ENCODE measurements around the gene MYCL.

MYCL gene

GRCh38 chr1:39928809-39929587, 27.3 kb upstream of the MYCL start:
- no peak for TF ChIP-seq ZFP3 (CRISPR knock-in tag; IDR thresholded peaks at IDR 0.05)
- no peak for TF ChIP-seq PPARA (CRISPR knock-in tag; IDR thresholded peaks at IDR 0.05; ENCODE audit: borderline replicate concordance)
- TF ChIP-seq TCF4 (CRISPR knock-in tag; IDR thresholded peaks at IDR 0.05; ENCODE audit: borderline replicate concordance) = no peak
- no peak for TF ChIP-seq ZNF565 (CRISPR knock-in tag; conservative IDR thresholded peaks at IDR 0.05; ENCODE audit: low read depth)
- no peak for TF ChIP-seq CSDC2 (CRISPR knock-in tag; IDR thresholded peaks at IDR 0.05)
- TF ChIP-seq CREB5 (CRISPR knock-in tag; IDR thresholded peaks at IDR 0.05; ENCODE audit: low read depth) = no peak
- TF ChIP-seq ARNTL (CRISPR knock-in tag; IDR thresholded peaks at IDR 0.05; ENCODE audit: borderline replicate concordance, low read depth) = no peak
- no peak for TF ChIP-seq ZNF70 (CRISPR knock-in tag; IDR thresholded peaks at IDR 0.05)
- TF ChIP-seq PATZ1 (CRISPR knock-in tag; IDR thresholded peaks at IDR 0.05; ENCODE audit: borderline replicate concordance) = no peak
- TF ChIP-seq TOX (CRISPR knock-in tag; IDR thresholded peaks at IDR 0.05; ENCODE audit: borderline replicate concordance) = no peak
- TF ChIP-seq ESRRG (CRISPR knock-in tag; IDR thresholded peaks at IDR 0.05) = no peak
- TF ChIP-seq, protein P1, sequence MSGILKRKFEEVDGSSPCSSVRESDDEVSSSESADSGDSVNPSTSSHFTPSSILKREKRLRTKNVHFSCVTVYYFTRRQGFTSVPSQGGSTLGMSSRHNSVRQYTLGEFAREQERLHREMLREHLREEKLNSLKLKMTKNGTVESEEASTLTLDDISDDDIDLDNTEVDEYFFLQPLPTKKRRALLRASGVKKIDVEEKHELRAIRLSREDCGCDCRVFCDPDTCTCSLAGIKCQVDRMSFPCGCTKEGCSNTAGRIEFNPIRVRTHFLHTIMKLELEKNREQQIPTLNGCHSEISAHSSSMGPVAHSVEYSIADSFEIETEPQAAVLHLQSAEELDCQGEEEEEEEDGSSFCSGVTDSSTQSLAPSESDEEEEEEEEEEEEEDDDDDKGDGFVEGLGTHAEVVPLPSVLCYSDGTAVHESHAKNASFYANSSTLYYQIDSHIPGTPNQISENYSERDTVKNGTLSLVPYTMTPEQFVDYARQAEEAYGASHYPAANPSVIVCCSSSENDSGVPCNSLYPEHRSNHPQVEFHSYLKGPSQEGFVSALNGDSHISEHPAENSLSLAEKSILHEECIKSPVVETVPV (CRISPR knock-in tag; IDR thresholded peaks at IDR 0.05) = no peak
- TF ChIP-seq GLIS3 (CRISPR knock-in tag; IDR thresholded peaks at IDR 0.05) = no peak
- no peak for TF ChIP-seq OSR1 (CRISPR knock-in tag; IDR thresholded peaks at IDR 0.05)
- no peak for TF ChIP-seq ZFP30 (CRISPR knock-in tag; IDR thresholded peaks at IDR 0.05)
- no peak for TF ChIP-seq RARB (CRISPR knock-in tag; IDR thresholded peaks at IDR 0.05)
- TF ChIP-seq SNAI2 (CRISPR knock-in tag; IDR thresholded peaks at IDR 0.05) = no peak
- TF ChIP-seq ZC3H10 (CRISPR knock-in tag; IDR thresholded peaks at IDR 0.05) = no peak
- TF ChIP-seq TSHZ2 (CRISPR knock-in tag; IDR thresholded peaks at IDR 0.05) = no peak
- no peak for TF ChIP-seq BACH2 (CRISPR knock-in tag; IDR thresholded peaks at IDR 0.05; ENCODE audit: borderline replicate concordance)

GRCh38 chr1:39927538-39927937, 25.8 kb upstream of the MYCL start:
- no peak for ATAC-seq

More at GRCh38 chr1:39928809-39929587, 27.3 kb upstream of the MYCL start:
- no peak for ATAC-seq

More at GRCh38 chr1:39927538-39927937, 25.8 kb upstream of the MYCL start:
- TF ChIP-seq OSR1 (CRISPR knock-in tag; IDR thresholded peaks at IDR 0.05) (no peak), ZFP30 (CRISPR knock-in tag; IDR thresholded peaks at IDR 0.05) (no peak), TSHZ2 (CRISPR knock-in tag; IDR thresholded peaks at IDR 0.05) (no peak), ESRRG (CRISPR knock-in tag; IDR thresholded peaks at IDR 0.05) (no peak), RARB (CRISPR knock-in tag; IDR thresholded peaks at IDR 0.05) (no peak), SNAI2 (CRISPR knock-in tag; IDR thresholded peaks at IDR 0.05) (no peak), ZFP3 (CRISPR knock-in tag; IDR thresholded peaks at IDR 0.05) (no peak), ZNF70 (CRISPR knock-in tag; IDR thresholded peaks at IDR 0.05) (no peak)

All from SK-N-SH treated with all-trans-retinoic acid at 6 μM for 48 hours (cell line).